Activated naive CD8-positive, alpha-beta T cell (primary cell): ENCODE measurements around the gene HTR2A.

Experiments used
- H3K27ac Mint-ChIP-seq: one replicate; pipeline ENCODE4 v1.8.0; 2021; ENCODE audit warnings: mixed read lengths
- H3K27me3 Mint-ChIP-seq: one replicate; pipeline ENCODE4 v1.8.0; 2021; ENCODE audit warnings: mixed read lengths
- H3K36me3 Mint-ChIP-seq: one replicate; pipeline ENCODE4 v1.8.0; 2021; ENCODE audit warnings: mixed read lengths
- H3K4me1 Mint-ChIP-seq: one replicate; pipeline ENCODE4 v1.8.0; 2021; ENCODE audit warnings: low read depth, mixed read lengths
- H3K4me3 Mint-ChIP-seq: one replicate; pipeline ENCODE4 v1.8.0; 2021; ENCODE audit warnings: mild to moderate bottlenecking, mixed read lengths
- H3K9me3 Mint-ChIP-seq: one replicate; pipeline ENCODE4 v1.8.0; 2021; ENCODE audit warnings: low read depth, mixed read lengths

Gene HTR2A

DNA sequence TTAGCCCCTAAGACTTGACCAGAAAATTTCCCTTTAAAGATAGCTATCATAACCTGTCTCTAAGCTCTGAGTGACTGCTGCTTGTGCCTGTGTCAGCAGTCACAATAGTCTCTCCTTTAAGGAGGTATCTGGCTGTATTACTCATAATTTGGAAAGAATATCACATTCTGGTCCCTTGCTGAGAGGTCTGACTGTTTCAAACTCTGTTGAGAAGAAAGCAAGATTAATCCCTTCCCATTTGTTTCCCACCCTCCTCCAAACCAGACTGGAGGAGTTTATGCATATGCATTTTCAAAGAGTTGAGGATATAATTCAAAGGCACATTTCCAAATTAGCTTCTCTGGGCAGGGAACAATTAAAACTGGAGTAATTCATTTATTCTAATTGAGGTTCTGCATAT lies 2.3 kb downstream of the HTR2A start:
- Mint-ChIP-seq H3K9me3 (no peaks in the 10 kb centered on the region), H3K27me3 (peaks cover 37% of the 10 kb centered on the region), H3K36me3 (no peaks in the 10 kb centered on the region), H3K4me1 (peaks cover 33% of the 10 kb centered on the region), H3K4me3 (peak overlapping the region; percentile 79), H3K27ac (no peak overlapping the region)

DNA sequence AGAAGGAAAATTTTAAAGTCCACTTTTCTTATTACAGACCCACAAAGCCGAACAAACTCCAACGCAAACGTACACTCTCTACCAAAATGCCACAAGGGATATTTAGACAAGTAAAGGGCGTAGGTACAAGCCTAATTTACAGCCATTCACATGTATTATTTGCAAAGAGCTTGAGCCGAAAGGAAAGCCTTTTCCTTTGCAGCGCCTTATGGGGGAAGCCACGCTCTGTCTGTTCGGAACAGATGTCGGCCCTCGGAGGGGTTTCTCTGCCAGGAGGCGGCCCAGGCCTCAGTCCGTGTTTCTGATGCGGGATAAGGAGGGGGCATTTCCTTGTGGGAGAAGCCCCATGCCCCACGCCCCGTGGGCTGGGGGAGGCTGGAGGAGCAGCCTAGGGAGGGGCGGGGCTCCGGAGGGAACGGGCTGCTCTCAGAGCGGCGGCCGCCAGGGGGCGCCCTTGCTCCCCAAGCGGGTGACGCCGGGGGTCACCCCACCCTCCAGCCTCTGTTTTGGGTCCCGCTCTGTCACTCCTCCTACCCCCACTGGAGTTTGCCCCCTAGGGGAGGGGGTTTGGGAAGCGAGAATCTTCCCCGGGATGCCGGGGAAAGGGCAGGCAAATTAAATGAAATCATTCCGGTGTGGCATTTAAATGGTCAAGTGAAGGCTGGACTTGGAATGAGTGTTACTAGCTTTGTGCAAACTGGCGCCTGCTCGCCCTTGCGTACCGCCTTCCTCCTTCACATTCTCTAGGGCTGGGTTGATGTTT lies 2.9 kb downstream of the HTR2A start:
- Mint-ChIP-seq H3K4me3 (peak overlapping the region; percentile 79), H3K27ac (no peak overlapping the region), H3K27me3 (peaks cover 37% of the 10 kb centered on the region), H3K4me1 (peaks cover 33% of the 10 kb centered on the region), H3K9me3 (no peaks in the 10 kb centered on the region), H3K36me3 (no peaks in the 10 kb centered on the region)

DNA sequence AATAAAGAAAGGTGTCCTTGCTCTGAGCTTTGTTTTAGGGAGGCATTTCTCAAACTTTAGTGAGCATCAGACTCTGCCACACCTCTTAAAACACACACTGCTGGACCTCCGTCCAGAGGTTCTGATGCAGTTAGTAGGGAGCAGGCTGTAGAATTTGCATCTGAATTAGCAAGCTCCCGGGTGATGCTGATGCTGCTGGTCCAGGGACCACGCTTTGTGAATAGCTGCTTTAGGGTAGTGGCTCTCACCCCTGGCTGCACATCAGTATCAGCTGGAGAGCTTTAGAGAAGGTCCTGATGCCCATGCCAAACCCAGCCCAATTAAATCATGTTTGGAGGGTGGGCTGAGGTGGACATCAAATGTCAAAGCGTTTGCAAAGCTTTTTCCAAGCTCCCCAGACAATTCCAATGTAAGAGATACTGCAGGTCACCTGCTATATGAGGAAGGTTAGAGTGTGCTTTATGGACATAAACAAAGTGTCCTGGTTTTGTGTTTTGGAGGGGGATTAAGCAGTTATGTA lies 3.6 kb downstream of the HTR2A start:
- H3K36me3 Mint-ChIP-seq: no peaks in the 10 kb centered on the region
- no peak overlapping the region for H3K27ac Mint-ChIP-seq
- H3K27me3 Mint-ChIP-seq: peaks cover 36% of the 10 kb centered on the region
- H3K9me3 Mint-ChIP-seq: no peaks in the 10 kb centered on the region
- peak overlapping the region; percentile 79 for H3K4me3 Mint-ChIP-seq
- H3K4me1 Mint-ChIP-seq: peaks cover 33% of the 10 kb centered on the region

- Mint-ChIP-seq H3K27ac (no peak overlapping the region), H3K4me3 (no peak overlapping the region), H3K36me3 (no peaks in the 10 kb centered on the region), H3K27me3 (peaks cover 29% of the 10 kb centered on the region), H3K4me1 (no peaks in the 10 kb centered on the region), H3K9me3 (peaks cover 5% of the 10 kb centered on the region)
These were observed 11.8 kb downstream of the HTR2A start for GRCh38 chr13:46885018-46885417.

DNA sequence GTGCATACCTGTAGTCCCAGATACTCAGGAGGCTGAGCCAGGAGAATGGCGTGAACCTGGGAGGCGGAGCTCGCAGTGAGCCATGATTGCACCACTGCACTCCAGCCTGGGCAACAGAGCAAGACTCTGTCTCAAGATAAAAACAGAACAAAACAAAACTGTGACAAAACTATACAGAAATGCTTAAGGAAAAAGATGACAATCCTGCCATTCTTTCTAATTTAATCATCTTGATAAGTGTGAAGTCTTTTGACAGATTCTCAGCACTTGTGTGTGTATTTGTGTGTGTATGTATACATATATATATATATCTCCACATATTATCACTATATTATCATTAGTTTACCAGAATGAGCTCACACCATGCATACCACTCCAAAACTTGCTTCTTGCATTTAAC lies 12.3 kb downstream of the HTR2A start:
- Mint-ChIP-seq H3K27ac (no peak overlapping the region), H3K27me3 (peaks cover 26% of the 10 kb centered on the region), H3K4me1 (no peaks in the 10 kb centered on the region)

DNA sequence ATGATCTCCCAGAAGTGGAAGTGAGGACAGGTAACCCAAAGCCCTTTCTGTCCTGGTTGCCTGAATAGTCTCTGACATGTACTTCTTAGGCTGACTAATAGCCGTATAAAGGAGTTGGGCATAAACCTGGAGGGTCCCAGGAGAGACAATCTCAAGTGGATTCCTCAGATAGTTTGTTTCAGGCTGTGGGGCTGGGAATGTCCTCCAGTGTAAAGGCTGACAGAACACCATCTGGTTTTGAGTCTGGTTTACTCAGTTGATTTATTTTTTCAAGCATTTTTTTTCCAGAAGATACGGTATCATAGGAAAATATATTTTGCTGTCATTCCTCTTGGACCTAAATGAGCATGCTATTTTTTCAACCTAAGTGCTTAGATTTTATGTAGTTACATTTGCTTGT lies 15.2 kb downstream of the HTR2A start:
- no peak overlapping the region for H3K27ac Mint-ChIP-seq
- no peaks in the 10 kb centered on the region for H3K4me1 Mint-ChIP-seq
- no peaks in the 10 kb centered on the region for H3K36me3 Mint-ChIP-seq
- no peaks in the 10 kb centered on the region for H3K9me3 Mint-ChIP-seq
- peaks cover 26% of the 10 kb centered on the region for H3K27me3 Mint-ChIP-seq
- H3K4me3 Mint-ChIP-seq: no peak overlapping the region

More for the DNA sequence above, 12.3 kb downstream of the HTR2A start:
- Mint-ChIP-seq H3K9me3 (peaks cover 5% of the 10 kb centered on the region), H3K36me3 (no peaks in the 10 kb centered on the region), H3K4me3 (no peak overlapping the region)

DNA sequence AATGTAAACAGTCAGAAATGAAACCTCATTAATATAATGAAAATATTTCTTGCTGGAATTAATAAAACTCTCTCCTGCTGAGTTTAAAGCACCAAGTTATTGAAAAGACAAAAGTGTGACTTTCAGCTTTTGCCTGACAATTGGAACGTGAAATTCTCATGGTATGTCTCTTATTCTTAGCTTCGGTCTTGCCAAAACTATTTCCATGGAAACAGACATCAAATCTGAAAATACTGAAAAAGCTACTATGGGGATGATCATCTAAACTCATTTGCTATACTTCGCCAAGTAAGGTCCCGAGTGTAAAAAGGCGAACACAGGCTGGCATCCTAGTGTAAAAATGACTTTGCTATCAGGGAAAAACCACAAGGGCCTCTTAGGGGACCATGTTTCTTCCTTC lies 22.8 kb downstream of the HTR2A start:
- H3K4me1 Mint-ChIP-seq: no peaks in the 10 kb centered on the region
- H3K27me3 Mint-ChIP-seq: peaks cover 8% of the 10 kb centered on the region
- no peaks in the 10 kb centered on the region for H3K36me3 Mint-ChIP-seq
- H3K27ac Mint-ChIP-seq: no peak overlapping the region
- no peaks in the 10 kb centered on the region for H3K9me3 Mint-ChIP-seq
- no peak overlapping the region for H3K4me3 Mint-ChIP-seq

- H3K27me3 Mint-ChIP-seq: peaks cover 3% of the 10 kb centered on the region
- H3K9me3 Mint-ChIP-seq: no peaks in the 10 kb centered on the region
- H3K4me3 Mint-ChIP-seq: no peak overlapping the region
- no peak overlapping the region for H3K27ac Mint-ChIP-seq
- H3K4me1 Mint-ChIP-seq: no peaks in the 10 kb centered on the region
- H3K36me3 Mint-ChIP-seq: no peaks in the 10 kb centered on the region
These were observed 25.3 kb downstream of the HTR2A start for GRCh38 chr13:46871557-46871956.

GRCh38 chr13:46868091-46868490 lies 28.8 kb downstream of the HTR2A start:
- H3K9me3 Mint-ChIP-seq: no peaks in the 10 kb centered on the region
- H3K27ac Mint-ChIP-seq: no peak overlapping the region
- H3K4me1 Mint-ChIP-seq: no peaks in the 10 kb centered on the region
- peaks cover 4% of the 10 kb centered on the region for H3K27me3 Mint-ChIP-seq
- H3K36me3 Mint-ChIP-seq: no peaks in the 10 kb centered on the region
- H3K4me3 Mint-ChIP-seq: no peak overlapping the region

GRCh38 chr13:46866150-46866549 lies 30.7 kb downstream of the HTR2A start:
- no peak overlapping the region for H3K4me3 Mint-ChIP-seq
- no peak overlapping the region for H3K27ac Mint-ChIP-seq
- peaks cover 4% of the 10 kb centered on the region for H3K27me3 Mint-ChIP-seq
- no peaks in the 10 kb centered on the region for H3K9me3 Mint-ChIP-seq
- H3K36me3 Mint-ChIP-seq: no peaks in the 10 kb centered on the region
- H3K4me1 Mint-ChIP-seq: no peaks in the 10 kb centered on the region

DNA sequence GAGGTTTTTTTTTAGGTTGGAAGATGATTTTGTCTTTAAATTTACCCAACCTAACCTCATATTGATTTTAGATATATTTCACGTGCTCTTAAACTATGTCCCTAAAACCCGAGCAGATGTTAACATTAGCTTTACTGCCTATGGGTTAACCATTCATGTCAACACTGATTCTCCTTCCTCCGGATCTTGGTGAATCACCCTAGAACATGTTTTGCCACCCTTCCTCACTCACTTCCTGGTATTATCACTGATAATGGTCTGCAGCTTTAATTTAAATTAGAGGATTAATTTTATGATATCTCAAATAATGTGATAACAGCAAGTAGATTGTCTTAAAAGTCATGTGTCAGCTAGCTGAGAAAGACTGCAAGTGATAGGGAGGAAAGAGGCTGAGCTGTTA lies 31.9 kb downstream of the HTR2A start:
- no peak overlapping the region for H3K27ac Mint-ChIP-seq

GRCh38 chr13:46861959-46862358 lies 34.9 kb downstream of the HTR2A start:
- H3K27me3 Mint-ChIP-seq: peaks cover 4% of the 10 kb centered on the region
- no peaks in the 10 kb centered on the region for H3K9me3 Mint-ChIP-seq
- H3K27ac Mint-ChIP-seq: no peak overlapping the region
- H3K4me1 Mint-ChIP-seq: no peaks in the 10 kb centered on the region
- no peak overlapping the region for H3K4me3 Mint-ChIP-seq
- H3K36me3 Mint-ChIP-seq: no peaks in the 10 kb centered on the region

More for the DNA sequence above, 31.9 kb downstream of the HTR2A start:
- no peaks in the 10 kb centered on the region for H3K36me3 Mint-ChIP-seq
- H3K4me1 Mint-ChIP-seq: no peaks in the 10 kb centered on the region
- H3K4me3 Mint-ChIP-seq: no peak overlapping the region
- peaks cover 4% of the 10 kb centered on the region for H3K27me3 Mint-ChIP-seq
- H3K9me3 Mint-ChIP-seq: no peaks in the 10 kb centered on the region

DNA sequence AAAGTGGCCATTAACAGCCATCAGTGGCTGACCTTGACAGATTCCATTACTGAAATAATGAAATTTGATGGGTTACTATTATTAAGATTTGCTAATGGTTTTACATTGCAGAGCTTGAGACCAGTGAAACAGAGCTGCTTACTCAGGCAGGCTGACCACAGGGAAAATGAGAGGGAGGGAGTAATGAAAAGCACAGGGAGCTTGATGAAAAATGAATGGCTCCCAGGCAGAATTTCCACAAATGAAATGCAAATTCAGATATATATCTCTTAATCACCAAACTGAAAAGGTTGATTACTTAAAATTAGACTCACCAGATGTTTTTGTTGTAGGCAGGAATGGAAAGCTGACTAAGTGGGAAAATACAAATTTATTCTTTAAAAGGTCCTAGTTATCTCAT lies 36.1 kb downstream of the HTR2A start:
- Mint-ChIP-seq H3K4me3 (no peak overlapping the region), H3K9me3 (no peaks in the 10 kb centered on the region), H3K27me3 (no peaks in the 10 kb centered on the region), H3K27ac (no peak overlapping the region), H3K36me3 (no peaks in the 10 kb centered on the region), H3K4me1 (no peaks in the 10 kb centered on the region)

DNA sequence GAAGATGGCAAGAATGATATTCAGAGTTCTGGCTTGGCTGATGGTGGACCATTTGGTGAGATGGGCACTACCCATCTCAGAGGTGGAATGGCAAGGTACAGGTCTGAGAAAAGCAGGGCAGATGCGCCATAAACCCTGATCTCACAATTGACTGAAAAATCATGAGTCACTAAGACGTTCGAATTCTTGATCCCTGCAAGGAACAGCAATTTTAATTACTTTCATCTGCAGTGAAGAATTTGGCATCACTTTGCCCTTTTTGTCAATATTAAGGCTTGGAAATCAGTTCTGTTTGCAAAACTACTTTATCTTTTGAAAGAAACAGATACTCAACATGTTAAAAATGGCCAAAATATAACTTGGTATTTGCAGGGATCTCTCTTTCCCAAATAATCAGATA lies 38.1 kb downstream of the HTR2A start:
- H3K36me3 Mint-ChIP-seq: no peaks in the 10 kb centered on the region
- H3K4me3 Mint-ChIP-seq: no peak overlapping the region
- H3K4me1 Mint-ChIP-seq: no peaks in the 10 kb centered on the region
- no peak overlapping the region for H3K27ac Mint-ChIP-seq
- no peaks in the 10 kb centered on the region for H3K9me3 Mint-ChIP-seq
- H3K27me3 Mint-ChIP-seq: no peaks in the 10 kb centered on the region

- no peaks in the 10 kb centered on the region for H3K36me3 Mint-ChIP-seq
- H3K27me3 Mint-ChIP-seq: no peaks in the 10 kb centered on the region
- H3K4me3 Mint-ChIP-seq: no peak overlapping the region
- no peaks in the 10 kb centered on the region for H3K4me1 Mint-ChIP-seq
- H3K27ac Mint-ChIP-seq: no peak overlapping the region
- no peaks in the 10 kb centered on the region for H3K9me3 Mint-ChIP-seq
These were observed 38.7 kb downstream of the HTR2A start for GRCh38 chr13:46858163-46858562.

DNA sequence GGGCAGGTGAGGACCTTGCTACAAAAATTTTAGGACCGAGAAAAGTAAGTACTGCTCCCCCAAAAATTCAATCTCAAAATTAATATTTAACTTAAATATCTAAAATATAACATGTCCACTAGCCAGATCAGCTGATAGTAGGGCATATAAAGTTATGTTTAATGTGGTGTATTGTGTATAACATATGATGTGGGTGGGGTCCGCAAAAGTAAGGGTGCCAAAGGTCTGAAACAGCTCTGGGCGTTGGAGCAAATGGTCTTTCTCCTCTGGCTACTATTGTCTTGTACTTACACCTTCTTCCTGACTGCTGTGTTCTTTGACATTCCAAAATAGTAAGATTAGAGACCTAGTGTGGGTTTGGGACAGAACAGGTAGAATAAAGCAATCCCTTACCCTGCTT lies 41.2 kb downstream of the HTR2A start:
- Mint-ChIP-seq H3K4me3 (no peak overlapping the region), H3K4me1 (no peaks in the 10 kb centered on the region), H3K27ac (no peak overlapping the region), H3K9me3 (no peaks in the 10 kb centered on the region), H3K36me3 (no peaks in the 10 kb centered on the region), H3K27me3 (peaks cover 2% of the 10 kb centered on the region)
